MCF 10A (cell line): ENCODE data around the gene UBE2QL1. TPM values are rescaled to one million over a fixed set of nuclear protein-coding genes. Genes with fewer than 3 reads are reported as not detected.

Source experiments
- BruUV-seq: library from RNA; stranded (reverse); fragments of 400-500 nt; replicated peaks from 2 replicates; lab custom pipeline; 2021; lab: Mats Ljungman, UMichigan
- CTCF ChIA-PET: fragments of 300-600 bp; sonication (Branson Sonifier 250); formaldehyde crosslinking; extraction: SDS; loops from one replicate; lab custom pipeline; 2021; ENCODE audit warnings: antibody characterized with exemption, inconsistent platforms; lab: Yijun Ruan, JAX
- POLR2A ChIA-PET: fragments of 300-600, 350-650 bp; sonication (Branson Sonifier 250); formaldehyde crosslinking; extraction: SDS; loops from one replicate; lab custom pipeline; 2020; ENCODE audit warnings: antibody characterized with exemption, inconsistent platforms; lab: Yijun Ruan, JAX
- DNase-seq: peaks from one replicate; pipeline ENCODE4 v3.0.0-alpha.2; 2018; ENCODE audit not compliant: unreplicated experiment
- H3K27ac Mint-ChIP-seq: one replicate; pipeline ENCODE4 v1.8.0; 2022; ENCODE audit warnings: mild to moderate bottlenecking, low read depth, mixed read lengths; ENCODE audit not compliant: unreplicated experiment
- H3K27me3 Mint-ChIP-seq: one replicate; pipeline ENCODE4 v1.8.0; 2022; ENCODE audit warnings: mixed read lengths; ENCODE audit not compliant: insufficient read depth, unreplicated experiment
- H3K36me3 Mint-ChIP-seq: one replicate; pipeline ENCODE4 v1.8.0; 2022; ENCODE audit warnings: mild to moderate bottlenecking, moderate library complexity, mixed read lengths; ENCODE audit not compliant: insufficient read depth, unreplicated experiment
- H3K4me1 Mint-ChIP-seq: one replicate; pipeline ENCODE4 v1.8.0; 2022; ENCODE audit warnings: mixed read lengths; ENCODE audit not compliant: insufficient read depth, unreplicated experiment
- H3K4me3 Mint-ChIP-seq: one replicate; pipeline ENCODE4 v1.8.0; 2022; ENCODE audit warnings: mild to moderate bottlenecking, moderate library complexity, mixed read lengths; ENCODE audit not compliant: unreplicated experiment
- H3K9me3 Mint-ChIP-seq: one replicate; pipeline ENCODE4 v1.8.0; 2022; ENCODE audit warnings: mixed read lengths; ENCODE audit not compliant: unreplicated experiment
- intact Hi-C: fragments of 100-400 bp; cut with micrococcal nuclease; formaldehyde crosslinking; loops from 2 replicates; pipeline ENCODE4 v1.14.1; 2022
- total RNA-seq: library from RNA; stranded (reverse); gene quantifications from 2 replicates; pipeline ENCODE4 v1.2.3, GENCODE V29; 2022
- TF ChIP-seq, protein P1 (sequence below): fragments of 200-600 bp; IDR thresholded peaks from one replicate; pipeline ENCODE4 v1.8.0; 2022; ENCODE audit warnings: antibody characterized with exemption, mild to moderate bottlenecking; ENCODE audit not compliant: unreplicated experiment

UBE2QL1 gene
- total RNA-seq, 1 experiment from 2014 or later: not detected

DNA sequence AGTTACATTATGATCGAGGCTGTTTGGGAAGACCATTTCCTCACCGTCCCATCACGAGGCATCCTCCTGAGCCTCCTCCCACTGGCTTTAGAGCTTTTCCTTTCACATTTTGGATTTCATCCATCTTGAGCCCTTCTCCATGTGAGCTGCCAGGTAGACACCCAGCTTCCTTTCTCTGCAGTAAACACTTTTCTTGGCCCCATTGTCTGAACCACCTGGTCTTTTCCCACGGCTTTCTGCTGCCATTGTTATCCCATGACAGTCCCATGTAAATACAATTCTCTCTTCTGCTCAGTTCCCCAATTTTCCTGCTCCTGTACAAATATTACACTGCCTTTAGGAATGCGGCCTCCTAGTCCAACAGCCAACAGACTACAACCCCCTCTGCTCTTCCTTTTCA, 24.1 kb downstream of the UBE2QL1 start:
- Mint-ChIP-seq H3K4me1 (no peaks in the 10 kb centered on the region), H3K27ac (no peak overlapping the region), H3K36me3 (no peaks in the 10 kb centered on the region), H3K4me3 (no peak overlapping the region), H3K9me3 (no peaks in the 10 kb centered on the region), H3K27me3 (peaks cover 17% of the 10 kb centered on the region)
- POLR2A ChIA-PET: no interaction called here
- no peak for DNase-seq
- intact Hi-C loops: no loop called here
- CTCF ChIA-PET: interaction anchor here (0.5 to 0.6 kb wide), 2 partner anchors 7 to 912 kb away, joined by 3 to 4 read pairs; no protein-coding TSS in a partner anchor
- TF ChIP-seq, protein P1, sequence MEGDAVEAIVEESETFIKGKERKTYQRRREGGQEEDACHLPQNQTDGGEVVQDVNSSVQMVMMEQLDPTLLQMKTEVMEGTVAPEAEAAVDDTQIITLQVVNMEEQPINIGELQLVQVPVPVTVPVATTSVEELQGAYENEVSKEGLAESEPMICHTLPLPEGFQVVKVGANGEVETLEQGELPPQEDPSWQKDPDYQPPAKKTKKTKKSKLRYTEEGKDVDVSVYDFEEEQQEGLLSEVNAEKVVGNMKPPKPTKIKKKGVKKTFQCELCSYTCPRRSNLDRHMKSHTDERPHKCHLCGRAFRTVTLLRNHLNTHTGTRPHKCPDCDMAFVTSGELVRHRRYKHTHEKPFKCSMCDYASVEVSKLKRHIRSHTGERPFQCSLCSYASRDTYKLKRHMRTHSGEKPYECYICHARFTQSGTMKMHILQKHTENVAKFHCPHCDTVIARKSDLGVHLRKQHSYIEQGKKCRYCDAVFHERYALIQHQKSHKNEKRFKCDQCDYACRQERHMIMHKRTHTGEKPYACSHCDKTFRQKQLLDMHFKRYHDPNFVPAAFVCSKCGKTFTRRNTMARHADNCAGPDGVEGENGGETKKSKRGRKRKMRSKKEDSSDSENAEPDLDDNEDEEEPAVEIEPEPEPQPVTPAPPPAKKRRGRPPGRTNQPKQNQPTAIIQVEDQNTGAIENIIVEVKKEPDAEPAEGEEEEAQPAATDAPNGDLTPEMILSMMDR: no peak
- BruUV-seq: no TSS peak

DNA sequence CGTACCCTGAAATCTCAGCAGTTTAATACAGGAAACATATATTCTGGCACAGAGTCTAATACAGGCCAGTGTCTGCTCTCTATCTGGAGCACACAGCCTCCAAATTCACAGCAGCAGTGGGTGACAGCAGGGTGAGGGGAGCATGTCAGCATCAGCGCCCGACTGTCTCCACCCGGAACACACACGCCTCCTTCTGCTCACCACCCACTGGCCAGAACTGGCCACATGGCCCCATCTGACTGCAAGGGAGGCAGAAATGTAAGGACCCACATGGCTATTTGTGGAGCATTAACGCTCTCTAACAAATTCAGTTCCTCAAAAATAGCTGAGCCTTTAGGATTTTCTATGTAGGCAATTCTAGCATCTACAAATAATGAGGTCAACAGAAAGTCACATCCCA, 24.6 kb downstream of the UBE2QL1 start:
- CTCF ChIA-PET: no interaction called here
- DNase-seq: no peak
- POLR2A ChIA-PET: no interaction called here
- H3K4me1 Mint-ChIP-seq: no peaks in the 10 kb centered on the region
- H3K27me3 Mint-ChIP-seq: peaks cover 17% of the 10 kb centered on the region
- no peak overlapping the region for H3K4me3 Mint-ChIP-seq
- no peaks in the 10 kb centered on the region for H3K36me3 Mint-ChIP-seq
- no TSS peak for BruUV-seq
- intact Hi-C loops: no loop called here
- H3K27ac Mint-ChIP-seq: no peak overlapping the region
- TF ChIP-seq, protein P1: no peak
- H3K9me3 Mint-ChIP-seq: no peaks in the 10 kb centered on the region

DNA sequence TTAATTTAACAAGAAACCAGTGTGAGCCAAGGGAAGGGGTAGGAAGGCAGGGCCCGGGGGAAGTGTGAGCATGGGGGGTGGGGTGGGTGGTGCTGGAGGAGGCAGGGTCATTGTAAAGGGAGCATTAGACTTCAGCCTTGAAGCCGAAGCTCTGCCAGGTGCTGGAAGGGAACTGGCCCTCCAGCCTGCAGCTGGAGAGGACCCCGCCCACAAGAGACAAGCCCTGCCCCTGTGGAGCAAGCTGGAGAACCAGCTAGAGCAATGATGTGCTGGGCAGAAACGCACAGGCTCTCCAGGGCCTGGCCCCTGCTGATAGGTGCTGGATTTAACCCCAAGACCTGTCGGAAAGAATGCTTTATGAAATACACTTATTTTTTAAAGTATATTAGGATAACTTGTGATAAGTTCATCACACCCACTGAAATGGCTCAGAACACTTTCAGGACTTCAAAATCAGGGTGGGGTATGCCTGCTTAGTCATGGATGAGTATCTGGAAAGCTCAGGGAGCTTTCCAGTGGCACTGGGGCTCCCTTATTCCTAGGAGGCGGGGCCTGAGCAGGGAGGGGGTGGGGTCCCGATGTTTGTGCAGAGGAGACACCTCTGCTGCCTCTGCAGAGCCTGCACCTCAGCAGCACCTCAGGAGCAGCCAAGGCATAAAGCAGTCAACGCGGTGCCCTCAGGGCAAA, 27.1 kb downstream of the UBE2QL1 start:
- intact Hi-C loops: loop anchor here (5.0 kb wide), 1 partner anchor 397 kb away; no protein-coding TSS in a partner anchor
- no peak overlapping the region for H3K4me3 Mint-ChIP-seq
- BruUV-seq: no TSS peak
- CTCF ChIA-PET: interaction anchor here (0.6 to 0.8 kb wide), 2 partner anchors 11 to 670 kb away, joined by 3 read pairs; no protein-coding TSS in a partner anchor
- H3K9me3 Mint-ChIP-seq: no peaks in the 10 kb centered on the region
- peaks cover 17% of the 10 kb centered on the region for H3K27me3 Mint-ChIP-seq
- no peak for DNase-seq
- TF ChIP-seq, protein P1: no peak
- no peaks in the 10 kb centered on the region for H3K4me1 Mint-ChIP-seq
- H3K27ac Mint-ChIP-seq: no peak overlapping the region
- POLR2A ChIA-PET: no interaction called here
- H3K36me3 Mint-ChIP-seq: no peaks in the 10 kb centered on the region

DNA sequence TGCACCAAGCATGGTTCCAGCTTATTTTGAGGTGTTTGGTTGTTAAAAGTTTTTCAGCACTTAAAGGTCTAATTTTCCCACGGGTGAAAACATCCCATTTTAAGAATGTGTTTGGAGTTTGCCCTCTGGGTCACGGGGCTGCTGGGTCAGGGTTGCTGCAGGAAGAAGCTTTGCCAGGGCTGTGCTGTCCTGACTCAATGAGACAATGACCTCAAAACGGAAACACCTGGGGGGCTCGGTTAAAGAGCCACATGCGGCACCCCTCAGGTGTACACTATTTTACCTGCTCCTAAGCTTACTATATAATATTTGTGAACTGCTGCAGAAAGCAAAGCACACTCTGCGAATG, 27.6 kb downstream of the UBE2QL1 start:
- Mint-ChIP-seq H3K27me3 (peaks cover 17% of the 10 kb centered on the region), H3K9me3 (no peaks in the 10 kb centered on the region), H3K27ac (no peak overlapping the region), H3K36me3 (no peaks in the 10 kb centered on the region), H3K4me1 (no peaks in the 10 kb centered on the region), H3K4me3 (no peak overlapping the region)
- CTCF ChIA-PET: no interaction called here
- intact Hi-C loops: loop anchor here (5.0 kb wide), 1 partner anchor 396 kb away; no protein-coding TSS in a partner anchor
- TF ChIP-seq, protein P1: no peak
- DNase-seq: no peak
- BruUV-seq: no TSS peak
- POLR2A ChIA-PET: no interaction called here
